Lower leg skin (tissue), 3 donors: Measurements from ENCODE around the gene FAM151B.

Experiments used
- CTCF ChIP-seq, 3 donors: fragments of 450-650 bp; IDR thresholded peaks; one replicate each; pipeline ENCODE4 v1.5.1; 2016; ENCODE audit warnings: antibody characterized with exemption in 3 of 3, mild to moderate bottlenecking in 3 of 3, moderate library complexity in 2 of 3
- POLR2A ChIP-seq, 2 donors: fragments of 450-650 bp; IDR thresholded peaks; one replicate each; pipeline ENCODE4 v1.6.1; 2016 to 2017; ENCODE audit warnings: antibody characterized with exemption in 2 of 2, mild to moderate bottlenecking in 1 of 2, moderate library complexity in 1 of 2

- no peak for TF ChIP-seq CTCF (IDR thresholded peaks at IDR 0.05)
- TF ChIP-seq POLR2A (IDR thresholded peaks at IDR 0.05) = no peak
Measured at GRCh38 chr5:80466669-80467485, 21.0 kb upstream of the FAM151B start.
